Activated T-cell treated with anti-CD3 and anti-CD28 coated beads, Interleukin-2, amount 50 U/mL, for 72 hours (primary cell): ENCODE measurements around the gene TMEM87B. TPM values are rescaled to one million over a fixed set of nuclear protein-coding genes. Genes with fewer than 3 reads are reported as not detected.

ENCODE experiments used
- ATAC-seq, 2 donors: fragments of 150-1000 bp; cut with Tn5 transposase; replicated peaks in 1 of 2; 2 replicates each; pipeline ENCODE4 v1.10.0; 2021; ENCODE audit warnings: moderate library complexity in 2 of 2, mild to moderate bottlenecking in 1 of 2
- DNase-seq, 2 donors: peaks; one replicate each; pipeline ENCODE4 v3.0.0; 2021 to 2022; ENCODE audit warnings: mixed read lengths in 1 of 2
- H3K27ac Mint-ChIP-seq: one replicate; pipeline ENCODE4 v1.8.0; 2022; ENCODE audit warnings: mild to moderate bottlenecking, moderate library complexity, mixed read lengths
- H3K27me3 Mint-ChIP-seq: one replicate; pipeline ENCODE4 v1.8.0; 2022; ENCODE audit warnings: low read depth, mixed read lengths
- H3K36me3 Mint-ChIP-seq, 2 donors: one replicate each; pipeline ENCODE4 v1.8.0; 2022; ENCODE audit warnings: mixed read lengths in 2 of 2, mild to moderate bottlenecking in 1 of 2; ENCODE audit not compliant: insufficient read depth in 2 of 2
- H3K4me1 Mint-ChIP-seq: one replicate; pipeline ENCODE4 v1.8.0; 2022; ENCODE audit warnings: low read depth, mixed read lengths
- H3K4me3 Mint-ChIP-seq, 2 donors: one replicate each; pipeline ENCODE4 v1.8.0; 2022; ENCODE audit warnings: mild to moderate bottlenecking in 2 of 2, mixed read lengths in 2 of 2, moderate library complexity in 2 of 2
- H3K9me3 Mint-ChIP-seq, 2 donors: one replicate each; pipeline ENCODE4 v1.8.0; 2022; ENCODE audit warnings: mixed read lengths in 2 of 2
- total RNA-seq, 2 donors: library from RNA; stranded (reverse); gene quantifications; one replicate each; pipeline ENCODE4 v1.2.3, GENCODE V29; 2022

Gene TMEM87B
- total RNA-seq, 2 donors from 2014 or later = 31.2 to 36.4 TPM

DNA sequence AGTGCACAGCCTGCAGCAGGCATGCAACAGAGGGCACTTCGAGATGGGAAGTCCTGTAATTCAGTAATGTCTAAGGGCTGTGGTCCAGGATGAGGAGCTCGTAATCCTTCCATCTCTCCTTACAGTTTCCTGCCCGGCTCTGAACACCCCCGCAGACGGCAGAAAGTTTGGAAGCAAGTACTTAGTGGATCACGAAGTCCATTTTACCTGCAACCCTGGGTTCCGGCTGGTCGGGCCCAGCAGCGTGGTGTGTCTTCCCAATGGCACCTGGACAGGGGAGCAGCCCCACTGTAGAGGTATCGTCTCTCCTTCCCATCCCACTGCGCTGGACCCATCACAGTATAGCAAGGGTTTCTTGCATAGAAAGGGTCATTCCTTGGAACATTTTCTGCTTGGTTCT, 109.8 kb downstream of the TMEM87B start:
- ATAC-seq (no peak), DNase-seq (no peak)
- Mint-ChIP-seq H3K27ac (no peak overlapping the region), H3K27me3 (no peaks in the 10 kb centered on the region), H3K4me1 (peaks cover 22% of the 10 kb centered on the region), H3K9me3 (no peaks in the 10 kb centered on the region), H3K36me3 (no peaks in the 10 kb centered on the region), H3K4me3 (no peak overlapping the region)

DNA sequence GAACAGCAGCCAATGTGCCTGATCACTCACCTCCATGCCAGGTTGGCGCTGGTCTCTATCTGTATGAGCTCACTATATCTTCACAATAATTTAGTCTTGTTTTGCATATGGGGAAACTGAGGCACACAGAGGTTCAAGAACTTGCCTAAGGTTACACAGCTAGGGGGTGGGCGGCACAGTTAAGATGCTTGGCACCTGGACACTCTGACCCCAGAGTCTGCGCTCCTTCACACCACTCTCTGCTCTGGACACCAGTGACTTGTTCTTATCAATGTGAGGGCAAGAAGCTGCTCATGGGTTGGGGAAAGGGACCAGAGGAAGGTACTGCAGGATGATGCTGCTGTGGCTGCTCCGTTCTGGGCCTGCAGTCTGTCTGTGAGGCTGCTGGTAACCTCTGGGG, 110.2 kb downstream of the TMEM87B start:
- Mint-ChIP-seq H3K4me3 (no peak overlapping the region), H3K9me3 (no peaks in the 10 kb centered on the region), H3K27ac (no peak overlapping the region), H3K4me1 (peaks cover 22% of the 10 kb centered on the region), H3K36me3 (no peaks in the 10 kb centered on the region), H3K27me3 (no peaks in the 10 kb centered on the region)
- no peak for DNase-seq
- ATAC-seq = no peak

DNA sequence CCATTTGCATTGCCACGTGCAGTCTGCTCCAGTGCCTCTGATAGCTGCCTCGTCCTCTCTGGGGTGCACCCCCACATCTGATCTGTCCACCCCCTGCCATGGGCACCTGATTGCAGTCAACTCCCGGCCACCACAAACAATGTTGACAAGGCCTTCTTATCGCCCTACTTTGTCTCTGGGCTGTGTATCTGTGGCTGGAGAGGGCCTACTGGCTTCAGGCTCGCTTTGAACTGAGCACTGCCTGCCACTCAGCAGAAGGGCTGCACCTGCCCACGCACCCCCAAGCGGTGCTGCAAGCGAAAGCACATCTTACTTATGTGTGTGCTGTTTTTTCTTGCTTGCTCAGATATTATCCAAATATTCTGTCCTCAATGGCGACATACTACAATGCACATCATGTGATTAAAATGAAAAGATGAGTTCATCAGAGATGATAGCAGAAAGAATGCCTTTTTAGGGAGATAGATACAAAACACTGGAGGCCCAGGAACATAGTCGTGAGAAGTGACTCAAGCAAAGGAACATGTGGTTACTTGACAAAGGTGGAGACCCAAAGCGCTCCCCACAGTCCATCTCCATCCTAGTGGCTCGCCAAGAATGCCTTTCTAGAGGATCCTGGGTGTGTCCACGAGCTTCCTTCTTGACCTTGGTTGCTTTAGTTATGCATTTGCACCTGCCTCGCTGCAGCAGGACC, 111.9 kb downstream of the TMEM87B start:
- no peaks in the 10 kb centered on the region for H3K36me3 Mint-ChIP-seq
- DNase-seq = peak in 1 of 2 donors; percentile 38
- no peaks in the 10 kb centered on the region for H3K9me3 Mint-ChIP-seq
- H3K27me3 Mint-ChIP-seq = no peaks in the 10 kb centered on the region
- ATAC-seq = peak; percentile 71 to 75
- peak overlapping the region in 1 of 2 donors; percentile 18 for H3K4me3 Mint-ChIP-seq
- peaks cover 22% of the 10 kb centered on the region for H3K4me1 Mint-ChIP-seq
- H3K27ac Mint-ChIP-seq = peak overlapping the region; percentile 16

DNA sequence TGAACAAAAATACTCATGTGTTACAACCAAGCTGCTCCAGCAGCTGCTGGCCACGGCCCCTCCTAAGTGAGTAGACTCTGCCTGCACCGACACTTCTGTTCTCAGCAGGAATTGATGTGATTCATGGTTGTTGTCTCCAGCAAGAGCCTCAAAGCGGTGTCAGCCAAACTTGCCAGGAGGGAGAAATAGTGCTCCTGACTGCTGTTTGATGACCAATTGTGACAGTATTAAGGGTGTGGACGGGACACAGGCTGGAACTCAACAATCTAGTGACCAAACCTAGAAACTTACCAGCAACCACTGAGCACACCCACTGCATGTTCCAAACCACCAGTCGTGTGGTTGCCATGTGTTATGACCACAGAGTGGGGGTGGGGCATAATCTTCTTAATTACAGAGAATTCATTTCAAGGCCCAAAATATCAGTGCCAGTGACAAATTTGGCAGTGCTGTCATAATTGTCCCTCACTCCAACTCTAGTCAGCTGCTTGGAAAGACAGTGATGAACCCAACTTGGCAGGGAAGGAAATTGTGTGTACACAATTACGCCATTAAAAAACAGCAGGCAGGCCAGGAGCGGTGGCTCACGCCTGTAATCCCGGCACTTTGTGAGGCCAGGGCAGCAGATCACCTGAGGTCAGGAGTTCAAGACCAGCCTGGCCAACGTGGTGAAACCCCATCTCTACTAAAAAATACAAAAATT, 113.5 kb downstream of the TMEM87B start:
- ATAC-seq = no peak
- Mint-ChIP-seq H3K27me3 (no peaks in the 10 kb centered on the region), H3K27ac (no peak overlapping the region)

More for the DNA sequence above, 113.5 kb downstream of the TMEM87B start:
- Mint-ChIP-seq H3K4me3 (no peak overlapping the region), H3K36me3 (no peaks in the 10 kb centered on the region), H3K4me1 (peaks cover 28% of the 10 kb centered on the region), H3K9me3 (no peaks in the 10 kb centered on the region)
- DNase-seq = no peak

Other genes starting within 250 kb of the TMEM87B start
- 10 to 100 TPM; 89.9 to 92.8 TPM for gene ANAPC1, start 171.1 kb upstream of the TMEM87B start, total RNA-seq
- 1 to 10 TPM; 2.0 to 3.0 TPM for gene MERTK, start 156.7 kb upstream of the TMEM87B start, total RNA-seq
- 10 to 100 TPM; 22.3 to 30.6 TPM for gene FBLN7, start 83.1 kb downstream of the TMEM87B start, total RNA-seq
- gene ZC3H8, start 199.8 kb downstream of the TMEM87B start, total RNA-seq = 10 to 100 TPM; 23.6 to 31.7 TPM
- 10 to 100 TPM; 26.3 to 30.7 TPM for gene ZC3H6, start 220.3 kb downstream of the TMEM87B start, total RNA-seq